GM21390 (cell line): ENCODE measurements around the gene BATF.
"Not testable (repeated sequence)": the region's sequence is repeated elsewhere in the genome, so short reads cannot be mapped to it uniquely, and the experiment has no call there.

ENCODE experiments used
- ATAC-seq: cut with Tn5 transposase; IDR thresholded peaks from one replicate; pipeline ENCODE4 v1.9.1; 2021; ENCODE audit not compliant: unreplicated experiment

BATF gene, protein sequence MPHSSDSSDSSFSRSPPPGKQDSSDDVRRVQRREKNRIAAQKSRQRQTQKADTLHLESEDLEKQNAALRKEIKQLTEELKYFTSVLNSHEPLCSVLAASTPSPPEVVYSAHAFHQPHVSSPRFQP

GRCh38 chr14:75522224-75522982 is at the start of gene BATF:
Gene BATF (plus strand): TSS chr14:75522469. CDS start chr14:75522683, 214 bp downstream.
- ATAC-seq = peak; percentile 52

DNA sequence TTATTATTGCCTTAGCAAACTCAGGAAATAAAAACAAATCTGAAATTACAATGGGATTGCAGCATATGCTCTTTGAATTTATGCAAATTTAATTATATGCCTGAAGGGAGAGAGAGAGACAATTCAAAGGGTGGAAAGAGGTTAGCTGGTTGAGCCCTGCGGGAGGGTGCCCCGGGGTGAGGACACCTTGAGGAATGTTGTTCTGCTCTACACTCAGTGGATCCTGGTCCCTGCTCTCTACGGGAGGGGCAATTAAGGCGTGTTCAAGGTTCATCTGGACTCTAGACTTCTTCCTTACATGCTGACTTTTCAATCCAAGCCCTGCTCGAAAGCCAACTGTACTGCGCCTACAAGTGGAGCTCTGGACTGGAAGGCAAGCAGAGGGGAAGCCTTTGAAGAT is 48.1 kb upstream of the BATF start:
- not testable (repeated sequence) for ATAC-seq

- no peak for ATAC-seq
Measured at GRCh38 chr14:75476274-75476995, 45.8 kb upstream of the BATF start.

DNA sequence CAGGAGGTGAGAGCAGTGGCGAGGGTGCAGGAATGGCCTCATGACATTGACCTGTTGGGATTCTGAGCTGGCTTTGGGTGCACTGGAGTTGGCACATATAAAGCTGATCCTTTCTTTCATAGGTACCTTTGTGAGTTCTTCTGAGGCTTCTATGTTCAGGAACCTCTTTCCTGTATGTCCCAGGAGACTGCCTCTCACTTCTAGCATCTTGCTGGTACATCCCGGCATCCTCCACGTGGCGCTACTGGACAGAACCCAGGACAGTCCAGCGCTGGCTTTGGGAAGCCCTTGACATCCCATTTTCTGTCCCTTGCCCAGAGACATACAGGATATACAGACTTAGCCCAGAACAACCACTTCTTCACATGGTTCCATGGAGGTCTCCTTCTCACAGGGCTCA is 44.4 kb upstream of the BATF start:
- ATAC-seq = no peak

GRCh38 chr14:75479770-75480600 is 42.3 kb upstream of the BATF start:
- ATAC-seq = peak; percentile 91

DNA sequence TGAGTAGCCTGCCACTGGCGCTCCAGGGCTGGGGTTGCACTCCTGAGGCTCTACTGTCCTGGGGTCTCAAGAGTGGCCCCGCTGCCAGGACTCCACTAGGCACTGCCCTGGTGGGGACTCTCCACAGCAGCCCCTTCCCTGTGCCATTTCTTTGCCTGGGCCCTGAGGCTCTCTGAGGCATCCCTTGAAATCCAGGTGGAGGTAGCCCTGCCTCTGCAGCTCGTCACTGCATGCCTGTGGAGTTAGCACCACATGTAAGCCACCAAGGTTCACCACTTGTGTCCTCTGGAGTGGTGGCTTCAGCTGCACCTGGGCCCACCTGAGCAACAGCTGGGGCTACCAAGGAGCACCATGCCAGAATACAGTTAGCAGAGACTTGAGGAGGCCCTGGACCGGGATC is 39.9 kb upstream of the BATF start:
- ATAC-seq = no peak

GRCh38 chr14:75484711-75485429 is 37.4 kb upstream of the BATF start:
- no peak for ATAC-seq

DNA sequence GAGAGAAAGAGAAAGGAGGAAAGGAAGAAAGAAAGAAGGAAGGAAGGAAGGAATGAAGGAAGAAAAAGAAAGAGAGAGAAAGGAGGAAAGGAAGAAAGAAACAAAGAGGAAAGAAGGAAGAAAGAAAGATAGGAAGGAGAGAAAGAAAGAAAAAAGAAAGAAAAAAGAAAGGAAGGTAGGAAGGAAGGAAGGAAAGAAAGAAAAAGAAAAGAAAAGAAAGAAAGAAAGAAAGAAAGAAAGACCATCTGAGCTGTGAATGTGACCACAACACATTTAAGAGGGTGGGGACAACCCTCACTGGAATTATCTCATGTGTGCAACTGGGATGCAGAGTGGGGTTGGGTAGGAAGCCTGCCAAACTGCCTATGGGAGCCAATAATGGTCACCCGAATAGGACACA is 36.0 kb upstream of the BATF start:
- no peak for ATAC-seq

- peak; percentile 79 for ATAC-seq
Measured at GRCh38 chr14:75487155-75487671, 35.1 kb upstream of the BATF start.

- no peak for ATAC-seq
Measured at GRCh38 chr14:75489480-75489837, 32.8 kb upstream of the BATF start.

DNA sequence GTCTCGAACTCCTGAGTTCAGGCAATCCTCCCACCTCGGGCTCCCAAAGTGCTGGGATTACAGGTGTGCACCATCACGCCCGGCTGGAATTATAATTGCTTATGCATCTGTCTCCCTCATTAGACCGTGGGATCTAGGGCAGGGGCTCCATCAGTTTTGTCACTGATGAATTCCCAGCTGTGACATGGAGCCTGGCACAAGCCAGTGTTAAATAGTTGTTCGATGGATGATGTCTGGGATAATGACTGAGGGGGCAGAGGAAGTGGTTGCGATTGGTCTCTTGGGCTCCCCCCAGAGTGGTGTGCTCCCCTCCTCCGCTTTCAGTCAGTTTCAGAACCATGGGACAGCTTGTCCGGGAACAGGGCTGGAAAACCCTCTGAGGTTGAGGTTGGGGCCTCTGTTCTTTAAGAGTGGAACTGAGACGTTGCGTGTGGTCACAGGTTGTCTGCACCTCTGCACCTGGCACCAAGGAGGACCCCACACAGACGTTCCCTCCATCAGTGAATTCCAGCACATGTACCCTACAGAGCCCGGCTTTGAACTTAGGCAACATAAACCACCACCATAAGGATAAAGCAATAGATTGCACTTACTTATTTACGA is 30.8 kb upstream of the BATF start:
- no peak for ATAC-seq

DNA sequence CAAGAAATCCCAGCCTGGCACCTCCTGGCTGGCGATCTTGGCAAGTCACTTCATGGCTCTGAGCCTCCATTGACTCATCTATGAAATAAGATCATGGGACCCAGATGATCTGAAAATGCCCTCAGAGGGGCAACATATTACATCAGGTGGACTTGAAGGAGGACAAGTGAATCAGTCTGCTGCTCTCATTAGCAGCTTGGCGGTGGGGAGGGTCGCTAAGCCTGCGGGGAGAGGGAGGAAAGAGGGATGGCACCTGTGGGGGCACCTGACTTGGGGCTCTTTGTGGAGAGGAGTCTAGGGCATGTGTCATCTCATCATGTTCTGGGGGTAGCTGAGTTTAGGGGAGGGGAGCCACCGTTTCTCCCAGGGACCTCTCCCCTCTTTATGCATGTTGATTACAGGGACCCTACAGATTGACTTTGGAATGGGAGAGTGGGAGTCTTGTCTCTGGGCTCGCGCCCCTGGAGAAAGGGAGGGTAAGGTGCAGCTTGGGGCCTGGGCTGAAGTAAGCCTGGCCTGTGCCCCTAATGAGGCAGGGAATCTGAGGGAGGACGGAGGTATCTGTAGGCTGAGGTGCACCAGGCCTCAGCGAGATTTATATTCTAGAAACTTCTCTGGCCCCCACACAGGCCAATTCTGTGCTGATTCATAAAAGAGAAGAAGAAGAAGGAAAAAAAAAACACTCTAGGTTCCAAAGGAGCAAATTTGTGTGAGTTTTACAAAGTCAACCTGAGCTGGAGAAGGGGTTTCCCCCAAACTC is 29.3 kb upstream of the BATF start:
- no peak for ATAC-seq

DNA sequence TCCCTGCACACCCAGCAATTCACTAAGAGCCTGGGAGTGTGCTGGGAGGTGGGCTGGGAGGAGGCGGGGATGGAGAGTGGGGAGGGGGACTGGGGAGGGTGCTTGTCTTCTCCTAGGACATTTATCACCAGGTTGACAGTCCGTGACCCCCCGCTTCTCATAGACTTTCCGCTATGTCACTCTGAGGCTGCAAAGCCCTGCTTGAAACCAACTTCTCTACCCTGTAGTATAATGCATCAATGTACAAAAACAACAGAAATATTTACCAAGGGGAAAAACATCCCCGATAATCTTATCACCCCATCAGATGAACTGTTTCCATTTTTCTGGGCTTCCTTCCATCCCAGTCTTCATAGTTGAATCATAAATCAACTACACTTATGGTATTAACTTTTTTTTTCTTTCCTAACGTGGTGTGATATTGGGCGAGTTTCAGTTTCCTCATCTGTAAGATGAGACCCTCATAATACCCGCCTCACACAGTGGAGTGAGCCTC is 28.6 kb upstream of the BATF start:
- no peak for ATAC-seq

DNA sequence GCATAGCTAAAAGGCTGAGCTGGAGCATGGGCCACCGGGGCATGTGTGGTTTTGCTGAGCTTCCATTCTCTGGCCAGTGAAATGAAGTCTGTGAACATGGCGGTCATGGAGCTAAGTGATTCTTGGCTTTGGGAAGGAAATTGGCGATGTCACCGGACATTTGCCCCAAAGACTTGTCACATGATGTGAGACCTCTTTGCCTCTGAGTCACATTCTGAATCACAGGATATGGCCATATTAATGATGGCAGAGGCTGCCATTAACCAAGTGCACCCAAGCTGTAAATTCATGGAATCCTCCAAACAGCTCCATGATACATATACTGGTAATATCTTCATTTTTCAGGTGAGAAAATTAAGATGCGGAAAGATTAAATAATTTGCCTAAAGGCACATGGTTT is 27.4 kb upstream of the BATF start:
- no peak for ATAC-seq

DNA sequence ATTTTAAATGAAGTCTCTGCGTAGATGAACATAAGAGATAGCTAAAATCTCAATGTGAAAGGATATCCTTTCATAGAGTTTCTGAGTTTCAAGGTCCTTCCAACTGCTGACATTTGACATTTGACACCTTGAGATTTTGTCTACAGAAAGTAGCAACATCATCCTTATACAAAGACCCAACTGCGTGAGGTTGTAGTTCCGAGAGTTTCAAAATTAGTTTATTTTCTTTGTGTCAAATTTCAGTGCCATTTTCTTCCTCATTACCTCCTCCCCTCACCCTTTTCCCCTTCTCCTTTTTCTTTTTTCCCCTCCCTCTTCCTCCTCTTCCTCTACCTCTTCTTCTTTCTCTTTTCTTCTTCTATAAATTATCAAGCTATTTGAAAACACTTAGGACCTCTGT is 26.9 kb upstream of the BATF start:
- no peak for ATAC-seq

GRCh38 chr14:75495882-75496281 is 26.4 kb upstream of the BATF start:
- no peak for ATAC-seq

DNA sequence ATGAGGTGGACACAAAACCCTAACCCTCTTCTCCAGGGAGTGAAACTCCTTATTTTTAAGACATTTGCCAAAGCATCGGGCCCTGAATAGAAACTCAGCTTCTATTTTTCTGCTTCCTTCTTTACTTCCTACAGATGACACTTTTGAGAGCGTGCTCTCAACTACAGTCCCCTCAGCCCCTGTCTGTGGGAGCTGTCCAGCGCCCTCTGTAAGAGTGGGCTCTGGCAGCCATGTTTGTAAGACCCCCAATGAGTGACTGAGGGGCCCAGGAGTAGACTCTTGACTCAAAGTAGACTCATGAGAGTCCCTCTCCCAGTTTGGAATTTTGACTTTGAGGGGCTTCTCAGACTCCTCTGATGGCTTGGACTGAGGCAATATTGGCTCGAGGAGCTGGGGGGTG is 25.5 kb upstream of the BATF start:
- no peak for ATAC-seq

- ATAC-seq = no peak
Measured at GRCh38 chr14:75497191-75497590, 25.1 kb upstream of the BATF start.

DNA sequence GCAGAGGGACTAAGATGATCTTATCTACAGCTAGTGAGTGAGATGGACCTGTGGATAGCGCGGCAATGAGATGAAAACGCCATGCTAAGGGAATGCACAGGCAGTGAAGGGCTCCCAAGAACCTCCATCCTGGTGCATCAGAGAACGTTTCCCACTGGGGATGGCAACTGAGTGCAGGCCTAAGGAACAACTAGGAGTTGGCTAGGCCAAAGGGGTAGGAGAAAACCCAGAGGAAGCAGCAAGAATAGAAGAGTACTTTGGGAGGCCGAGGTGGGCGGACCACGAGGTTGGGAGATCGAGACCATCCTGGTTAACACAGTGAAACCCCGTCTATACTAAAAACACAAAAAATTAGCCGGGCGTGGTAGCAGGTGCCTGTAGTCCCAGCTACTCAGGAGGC is 24.6 kb upstream of the BATF start:
- no peak for ATAC-seq
